ENCODE results near the gene SNPH.

GRCh38 chr20:1255675-1256074, 10.4 kb upstream of the SNPH start:
- TF ChIP-seq, protein P1, sequence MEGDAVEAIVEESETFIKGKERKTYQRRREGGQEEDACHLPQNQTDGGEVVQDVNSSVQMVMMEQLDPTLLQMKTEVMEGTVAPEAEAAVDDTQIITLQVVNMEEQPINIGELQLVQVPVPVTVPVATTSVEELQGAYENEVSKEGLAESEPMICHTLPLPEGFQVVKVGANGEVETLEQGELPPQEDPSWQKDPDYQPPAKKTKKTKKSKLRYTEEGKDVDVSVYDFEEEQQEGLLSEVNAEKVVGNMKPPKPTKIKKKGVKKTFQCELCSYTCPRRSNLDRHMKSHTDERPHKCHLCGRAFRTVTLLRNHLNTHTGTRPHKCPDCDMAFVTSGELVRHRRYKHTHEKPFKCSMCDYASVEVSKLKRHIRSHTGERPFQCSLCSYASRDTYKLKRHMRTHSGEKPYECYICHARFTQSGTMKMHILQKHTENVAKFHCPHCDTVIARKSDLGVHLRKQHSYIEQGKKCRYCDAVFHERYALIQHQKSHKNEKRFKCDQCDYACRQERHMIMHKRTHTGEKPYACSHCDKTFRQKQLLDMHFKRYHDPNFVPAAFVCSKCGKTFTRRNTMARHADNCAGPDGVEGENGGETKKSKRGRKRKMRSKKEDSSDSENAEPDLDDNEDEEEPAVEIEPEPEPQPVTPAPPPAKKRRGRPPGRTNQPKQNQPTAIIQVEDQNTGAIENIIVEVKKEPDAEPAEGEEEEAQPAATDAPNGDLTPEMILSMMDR (IDR thresholded peaks at IDR 0.05) = no peak
- no peak for TF ChIP-seq POLR2A (IDR thresholded peaks at IDR 0.05)
